ENCODE data around the gene CERS6. TPM values are rescaled to one million over a fixed set of nuclear protein-coding genes. Genes with fewer than 3 reads are reported as not detected.

CERS6 gene
- polyA plus RNA-seq, 1 donor (not counting 4 experiments of a cell fraction or from before 2014, with no cell fraction given) = 19.5 TPM

DNA sequence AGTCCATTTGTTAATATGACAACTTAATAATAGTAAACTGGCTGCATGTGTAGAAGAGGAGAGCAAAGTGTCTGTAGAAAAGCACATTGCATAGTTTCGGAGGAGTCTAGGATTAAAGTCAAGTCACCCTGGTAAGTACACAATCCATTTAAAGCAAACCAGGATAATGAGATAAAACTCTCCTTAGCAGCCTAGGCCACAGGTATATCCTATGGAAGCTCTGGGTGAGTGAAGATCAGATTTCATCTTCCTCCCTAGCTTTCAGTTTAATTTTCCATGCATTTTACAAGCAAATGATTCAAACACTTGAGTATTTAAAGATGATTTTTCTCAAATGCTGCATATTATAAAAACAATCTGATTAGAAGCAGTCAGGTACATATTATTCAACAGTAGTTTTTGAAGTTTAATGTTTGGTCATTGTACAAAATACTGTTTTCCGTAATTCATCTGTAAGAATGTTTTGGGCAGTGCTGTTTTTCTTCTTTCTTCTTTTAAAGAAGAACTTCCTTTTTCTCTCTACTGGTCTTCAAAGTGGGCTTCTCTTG, 10.2 kb downstream of the CERS6 start:
- no peak for DNase-seq (ENCODE audit: low read depth, low spot score)
- dilution Hi-C loops (cut with MboI; ENCODE audit: extremely low pct_ligation_motif_present, low sequenced_read_pairs) = no loop called here
- Histone ChIP-seq H3K4me2 (ENCODE audit: control insufficient read depth, extremely low read depth, insufficient read depth, low read depth, low read length) (peak overlapping the region; percentile 29), H3K9me1 (ENCODE audit: control insufficient read depth, extremely low read depth, insufficient read depth, low read length) (no peaks in the 10 kb centered on the region), H3K27me3 (ENCODE audit: control insufficient read depth, extremely low read depth, insufficient read depth, low read length) (no peaks in the 10 kb centered on the region), H3K79me2 (ENCODE audit: control insufficient read depth, insufficient read depth, low read length) (peaks cover 94% of the 10 kb centered on the region), H3K4me1 (ENCODE audit: control insufficient read depth, extremely low read depth, insufficient read depth, low read length) (peaks cover 6% of the 10 kb centered on the region), H2AFZ (ENCODE audit: control insufficient read depth, low read length) (no peak overlapping the region), H4K20me1 (ENCODE audit: control insufficient read depth, extremely low read depth, insufficient read depth, low read length) (peaks cover 3% of the 10 kb centered on the region), H3K4me3 (ENCODE audit: control insufficient read depth in 2 of 3, extremely low read depth in 1 of 3, insufficient read depth in 2 of 3, low read depth in 1 of 3, low read length in 3 of 3) (no peak overlapping the region), H3K36me3 (ENCODE audit: control insufficient read depth in 2 of 2, extremely low read depth in 1 of 2, insufficient read depth in 2 of 2, low read length in 2 of 2) (peaks cover 0 to 3% of the 10 kb centered on the region in 2 experiments), H3K9me3 (ENCODE audit: control insufficient read depth, low read depth, low read length) (no peaks in the 10 kb centered on the region), H3K27ac (ENCODE audit: control insufficient read depth, insufficient read depth, low read length) (no peak overlapping the region), H3K9ac (ENCODE audit: control insufficient read depth, extremely low read depth, insufficient read depth, low read length) (no peak overlapping the region)
- no peak for TF ChIP-seq EZH2 (IDR thresholded peaks at IDR 0.05; ENCODE audit: low read length)
- TF ChIP-seq, protein P1, sequence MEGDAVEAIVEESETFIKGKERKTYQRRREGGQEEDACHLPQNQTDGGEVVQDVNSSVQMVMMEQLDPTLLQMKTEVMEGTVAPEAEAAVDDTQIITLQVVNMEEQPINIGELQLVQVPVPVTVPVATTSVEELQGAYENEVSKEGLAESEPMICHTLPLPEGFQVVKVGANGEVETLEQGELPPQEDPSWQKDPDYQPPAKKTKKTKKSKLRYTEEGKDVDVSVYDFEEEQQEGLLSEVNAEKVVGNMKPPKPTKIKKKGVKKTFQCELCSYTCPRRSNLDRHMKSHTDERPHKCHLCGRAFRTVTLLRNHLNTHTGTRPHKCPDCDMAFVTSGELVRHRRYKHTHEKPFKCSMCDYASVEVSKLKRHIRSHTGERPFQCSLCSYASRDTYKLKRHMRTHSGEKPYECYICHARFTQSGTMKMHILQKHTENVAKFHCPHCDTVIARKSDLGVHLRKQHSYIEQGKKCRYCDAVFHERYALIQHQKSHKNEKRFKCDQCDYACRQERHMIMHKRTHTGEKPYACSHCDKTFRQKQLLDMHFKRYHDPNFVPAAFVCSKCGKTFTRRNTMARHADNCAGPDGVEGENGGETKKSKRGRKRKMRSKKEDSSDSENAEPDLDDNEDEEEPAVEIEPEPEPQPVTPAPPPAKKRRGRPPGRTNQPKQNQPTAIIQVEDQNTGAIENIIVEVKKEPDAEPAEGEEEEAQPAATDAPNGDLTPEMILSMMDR (optimal IDR thresholded peaks at IDR 0.05 in 1 of 3, IDR thresholded peaks at IDR 0.05 in 1 of 3, conservative IDR thresholded peaks at IDR 0.05 in 1 of 3; ENCODE audit: extremely low read depth in 1 of 3, insufficient read depth in 2 of 3, low read length in 3 of 3) = no peak
- peak; percentile 55 for FAIRE-seq

DNA sequence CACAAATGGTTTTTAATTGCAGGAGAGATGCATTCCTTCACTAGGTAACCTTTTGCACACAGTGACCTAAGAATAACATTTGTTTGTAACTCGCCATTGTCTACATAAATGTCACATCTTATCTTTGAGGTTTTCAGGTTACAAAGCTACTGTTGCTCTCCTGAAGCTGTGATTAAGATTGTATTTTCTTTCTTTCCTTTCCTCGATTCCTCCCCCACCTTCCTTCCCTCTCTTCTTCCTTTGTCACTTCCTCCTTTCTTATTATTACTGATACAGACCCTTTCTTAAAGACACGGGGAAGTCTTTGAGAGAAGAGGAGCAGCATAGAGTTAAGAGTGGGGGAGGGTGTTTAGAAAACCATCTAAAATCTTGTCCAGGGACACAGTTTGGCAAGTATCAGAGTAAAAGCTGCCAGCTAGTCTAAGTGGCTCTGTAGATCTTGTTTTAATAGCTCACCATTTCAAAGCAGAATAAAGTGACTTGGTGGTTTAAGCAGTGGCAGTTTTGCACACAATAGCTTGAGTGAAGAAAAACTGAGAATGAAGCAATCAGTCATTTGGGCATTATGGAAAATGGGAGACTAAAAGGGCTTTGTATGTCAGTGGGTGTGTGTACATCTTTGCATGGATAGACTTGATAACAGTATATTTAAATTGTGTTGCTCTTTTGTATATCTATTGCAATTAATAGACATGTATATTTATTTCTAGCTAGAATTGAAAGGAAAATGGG, 10.9 kb downstream of the CERS6 start:
- peaks cover 3% of the 10 kb centered on the region for H4K20me1 ChIP-seq (ENCODE audit: control insufficient read depth, extremely low read depth, insufficient read depth, low read length)
- peaks cover 94% of the 10 kb centered on the region for H3K79me2 ChIP-seq (ENCODE audit: control insufficient read depth, insufficient read depth, low read length)
- no peak overlapping the region for H3K9ac ChIP-seq (ENCODE audit: control insufficient read depth, extremely low read depth, insufficient read depth, low read length)
- dilution Hi-C loops (cut with MboI; ENCODE audit: extremely low pct_ligation_motif_present, low sequenced_read_pairs) = no loop called here
- DNase-seq (ENCODE audit: low read depth, low spot score) (no peak), FAIRE-seq (peak; percentile 48)
- H3K36me3 ChIP-seq (ENCODE audit: control insufficient read depth in 2 of 2, extremely low read depth in 1 of 2, insufficient read depth in 2 of 2, low read length in 2 of 2) = peaks cover 0 to 3% of the 10 kb centered on the region in 2 experiments
- no peaks in the 10 kb centered on the region for H3K27me3 ChIP-seq (ENCODE audit: control insufficient read depth, extremely low read depth, insufficient read depth, low read length)
- no peaks in the 10 kb centered on the region for H3K9me1 ChIP-seq (ENCODE audit: control insufficient read depth, extremely low read depth, insufficient read depth, low read length)
- H3K9me3 ChIP-seq (ENCODE audit: control insufficient read depth, low read depth, low read length) = no peaks in the 10 kb centered on the region
- H3K4me2 ChIP-seq (ENCODE audit: control insufficient read depth, extremely low read depth, insufficient read depth, low read depth, low read length) = no peak overlapping the region
- H3K27ac ChIP-seq (ENCODE audit: control insufficient read depth, insufficient read depth, low read length) = no peak overlapping the region
- TF ChIP-seq, protein P1 (optimal IDR thresholded peaks at IDR 0.05 in 1 of 3, IDR thresholded peaks at IDR 0.05 in 1 of 3, conservative IDR thresholded peaks at IDR 0.05 in 1 of 3; ENCODE audit: extremely low read depth in 1 of 3, insufficient read depth in 2 of 3, low read length in 3 of 3) = no peak
- no peak for TF ChIP-seq EZH2 (IDR thresholded peaks at IDR 0.05; ENCODE audit: low read length)
- no peak overlapping the region for H2AFZ ChIP-seq (ENCODE audit: control insufficient read depth, low read length)
- H3K4me1 ChIP-seq (ENCODE audit: control insufficient read depth, extremely low read depth, insufficient read depth, low read length) = peaks cover 6% of the 10 kb centered on the region
- H3K4me3 ChIP-seq (ENCODE audit: control insufficient read depth in 2 of 3, extremely low read depth in 1 of 3, insufficient read depth in 2 of 3, low read depth in 1 of 3, low read length in 3 of 3) = no peak overlapping the region
